ENCODE data around the gene VRTN.

- TF ChIP-seq CTCF (IDR thresholded peaks at IDR 0.05) (no peak), POLR2A (IDR thresholded peaks at IDR 0.05) (no peak)
Observed at GRCh38 chr14:74348735-74349463, 628 bp downstream of the VRTN start.

Measured in Peyer's patch (tissue), 4 donors.